ENCODE measurements around the gene PPT2.

The PPT2 gene

GRCh38 chr6:32149932-32150870, 3.7 kb upstream of the PPT2 start:
- H3K4me3 ChIP-seq (ENCODE audit: low read length), result no peak overlapping the region
- no peaks in the 10 kb centered on the region for H3K9me2 ChIP-seq (replicated peaks; ENCODE audit: insufficient read depth, low read length)
- H3K79me2 ChIP-seq (ENCODE audit: low read length), result no peaks in the 10 kb centered on the region
- no peak overlapping the region for H3K4me2 ChIP-seq (ENCODE audit: low read depth, low read length)
- DNase-seq, result no peak
- no peak overlapping the region for H2AFZ ChIP-seq (ENCODE audit: low read length)
- no peaks in the 10 kb centered on the region for H3K9me3 ChIP-seq (replicated peaks; ENCODE audit: insufficient read depth, low read length)
- H3K9ac ChIP-seq (ENCODE audit: low read length), result no peak overlapping the region
- no peaks in the 10 kb centered on the region for H3K36me3 ChIP-seq (replicated peaks; ENCODE audit: insufficient read depth, low read length)
- no peak for TF ChIP-seq CTCF (IDR thresholded peaks at IDR 0.05; ENCODE audit: low read length)
- no peak for TF ChIP-seq EZH2 (optimal IDR thresholded peaks at IDR 0.05; ENCODE audit: low read depth, low read length)
- TF ChIP-seq EZH2phosphoT487 (IDR thresholded peaks at IDR 0.05; ENCODE audit: low read length), result no peak
- no peaks in the 10 kb centered on the region for H3F3A ChIP-seq (ENCODE audit: insufficient read depth, low read length)
- 0 out of 2 replicates have a peak, but pooled peaks cover 3% of the 10 kb centered on the region for H3K4me1 ChIP-seq (ENCODE audit: low read length)
- peaks cover 86% of the 10 kb centered on the region for H3K27me3 ChIP-seq (replicated peaks; ENCODE audit: insufficient read depth, low read length)
- H4K20me1 ChIP-seq (ENCODE audit: insufficient read depth, low read length), result no peaks in the 10 kb centered on the region
- H3K27ac ChIP-seq (ENCODE audit: low read length), result no peak overlapping the region

- no peaks in the 10 kb centered on the region for H3K79me2 ChIP-seq (ENCODE audit: low read length)
- H3K9me3 ChIP-seq (replicated peaks; ENCODE audit: insufficient read depth, low read length), result no peaks in the 10 kb centered on the region
- H3K27me3 ChIP-seq (replicated peaks; ENCODE audit: insufficient read depth, low read length), result peaks cover 76% of the 10 kb centered on the region
- H3K9ac ChIP-seq (ENCODE audit: low read length), result no peak overlapping the region
- no peaks in the 10 kb centered on the region for H3K9me2 ChIP-seq (replicated peaks; ENCODE audit: insufficient read depth, low read length)
- H3K4me2 ChIP-seq (ENCODE audit: low read depth, low read length), result no peak overlapping the region
- DNase-seq, result no peak
- no peak overlapping the region for H3K27ac ChIP-seq (ENCODE audit: low read length)
- H3K36me3 ChIP-seq (replicated peaks; ENCODE audit: insufficient read depth, low read length), result no peaks in the 10 kb centered on the region
- no peak overlapping the region for H2AFZ ChIP-seq (ENCODE audit: low read length)
- H3K4me3 ChIP-seq (ENCODE audit: low read length), result no peak overlapping the region
- TF ChIP-seq EZH2phosphoT487 (IDR thresholded peaks at IDR 0.05; ENCODE audit: low read length), result no peak
- TF ChIP-seq CTCF (IDR thresholded peaks at IDR 0.05; ENCODE audit: low read length), result no peak
- TF ChIP-seq EZH2 (optimal IDR thresholded peaks at IDR 0.05; ENCODE audit: low read depth, low read length), result no peak
- H4K20me1 ChIP-seq (ENCODE audit: insufficient read depth, low read length), result no peaks in the 10 kb centered on the region
- H3K4me1 ChIP-seq (ENCODE audit: low read length), result 0 out of 2 replicates have a peak, but pooled peaks cover 4% of the 10 kb centered on the region
- H3F3A ChIP-seq (ENCODE audit: insufficient read depth, low read length), result no peaks in the 10 kb centered on the region
Observed at GRCh38 chr6:32151181-32151862, 2.6 kb upstream of the PPT2 start.

- Histone ChIP-seq H3K4me1 (ENCODE audit: low read length) (0 out of 2 replicates have a peak, but pooled peaks cover 4% of the 10 kb centered on the region), H3K4me3 (ENCODE audit: low read length) (no peak within 1 kb of the TSS), H2AFZ (ENCODE audit: low read length) (no peak within 1 kb of the TSS), H3K27me3 (replicated peaks; ENCODE audit: insufficient read depth, low read length) (peaks cover 68% of the 10 kb centered on the region), H3K9me3 (replicated peaks; ENCODE audit: insufficient read depth, low read length) (no peaks in the 10 kb centered on the region), H3K4me2 (ENCODE audit: low read depth, low read length) (no peak within 1 kb of the TSS), H3F3A (ENCODE audit: insufficient read depth, low read length) (no peaks in the 10 kb centered on the region), H3K9ac (ENCODE audit: low read length) (no peak within 1 kb of the TSS), H3K79me2 (ENCODE audit: low read length) (no peaks in the 10 kb centered on the region), H3K9me2 (replicated peaks; ENCODE audit: insufficient read depth, low read length) (no peaks in the 10 kb centered on the region), H3K36me3 (replicated peaks; ENCODE audit: insufficient read depth, low read length) (no peaks in the 10 kb centered on the region), H3K27ac (ENCODE audit: low read length) (no peak within 1 kb of the TSS), H4K20me1 (ENCODE audit: insufficient read depth, low read length) (no peaks in the 10 kb centered on the region)
- TF ChIP-seq EZH2 (optimal IDR thresholded peaks at IDR 0.05; ENCODE audit: low read depth, low read length) (no peak), CTCF (IDR thresholded peaks at IDR 0.05; ENCODE audit: low read length) (no peak), EZH2phosphoT487 (IDR thresholded peaks at IDR 0.05; ENCODE audit: low read length) (no peak)
- DNase-seq, result no peak
Observed at GRCh38 chr6:32151863-32152768, 1.8 kb upstream of the PPT2 start, which contains the start of gene PRRT1. TSS of gene PRRT1 (minus strand) at chr6:32151939. CDS start at chr6:32151827, 112 bp downstream.
